GM21515 (cell line): ENCODE data around the gene PACSIN2.

Experiments
- ATAC-seq: cut with Tn5 transposase; IDR thresholded peaks from one replicate; pipeline ENCODE4 v1.9.1; 2021; ENCODE audit not compliant: unreplicated experiment

Gene PACSIN2

GRCh38 chr22:42887120-42887519, 127.8 kb downstream of the PACSIN2 start:
- ATAC-seq: no peak

GRCh38 chr22:42885446-42885845, 129.5 kb downstream of the PACSIN2 start:
- ATAC-seq: no peak

- ATAC-seq: no peak
These were observed 130.2 kb downstream of the PACSIN2 start for GRCh38 chr22:42884616-42885375.

GRCh38 chr22:42883970-42884369, 131.0 kb downstream of the PACSIN2 start:
- ATAC-seq: no peak

- ATAC-seq: no peak
These were observed 131.8 kb downstream of the PACSIN2 start for GRCh38 chr22:42883121-42883520.

GRCh38 chr22:42881982-42882656, 132.8 kb downstream of the PACSIN2 start:
- ATAC-seq: no peak

GRCh38 chr22:42881298-42881697, 133.7 kb downstream of the PACSIN2 start:
- no peak for ATAC-seq

GRCh38 chr22:42880815-42881214, 134.1 kb downstream of the PACSIN2 start:
- ATAC-seq: no peak

GRCh38 chr22:42879371-42880021, 135.5 kb downstream of the PACSIN2 start:
- ATAC-seq: no peak

- ATAC-seq: no peak
These were observed 136.2 kb downstream of the PACSIN2 start for GRCh38 chr22:42878561-42879305.

GRCh38 chr22:42877597-42878340, 137.2 kb downstream of the PACSIN2 start:
- ATAC-seq: no peak

GRCh38 chr22:42877158-42877557, 137.8 kb downstream of the PACSIN2 start:
- no peak for ATAC-seq

- ATAC-seq: no peak
These were observed 138.9 kb downstream of the PACSIN2 start for GRCh38 chr22:42876041-42876440.

- ATAC-seq: no peak
These were observed 140.9 kb downstream of the PACSIN2 start for GRCh38 chr22:42874010-42874409.

GRCh38 chr22:42873356-42873755, 141.6 kb downstream of the PACSIN2 start:
- no peak for ATAC-seq

GRCh38 chr22:42872821-42873220, 142.1 kb downstream of the PACSIN2 start:
- no peak for ATAC-seq

- no peak for ATAC-seq
These were observed 143.6 kb downstream of the PACSIN2 start for GRCh38 chr22:42871146-42872050.

- ATAC-seq: no peak
These were observed 145.0 kb downstream of the PACSIN2 start for GRCh38 chr22:42869888-42870480.

GRCh38 chr22:42869463-42869862, 145.5 kb downstream of the PACSIN2 start:
- ATAC-seq: no peak
